KMS-11 (cell line): ENCODE measurements around the gene UQCC2.

Source experiments
- H2AFZ ChIP-seq: fragments of 200-600 bp; sonication (generic); 2 replicates; pipeline ENCODE4 v1.6.1; 2016; ENCODE audit warnings: antibody characterized with exemption, mixed run types, low read depth
- H3K27ac ChIP-seq: fragments of 200-600 bp; sonication (generic); 2 replicates; pipeline ENCODE4 v1.6.1; 2016; ENCODE audit warnings: mild to moderate bottlenecking, mixed run types
- H3K27me3 ChIP-seq: fragments of 200-600 bp; sonication (generic); 2 replicates; pipeline ENCODE4 v1.6.1; 2017; ENCODE audit warnings: mild to moderate bottlenecking, low read depth, mixed run types, moderate library complexity; ENCODE audit not compliant: insufficient read depth
- H3K36me3 ChIP-seq: fragments of 200-600 bp; sonication (generic); 2 replicates; pipeline ENCODE4 v1.6.1; 2017; ENCODE audit warnings: mild to moderate bottlenecking, mixed run types; ENCODE audit not compliant: insufficient read depth
- H3K4me1 ChIP-seq: fragments of 200-600 bp; sonication (generic); 2 replicates; pipeline ENCODE4 v1.6.1; 2016; ENCODE audit warnings: mild to moderate bottlenecking, low read depth, mixed run types; ENCODE audit not compliant: poor library complexity, severe bottlenecking
- H3K4me2 ChIP-seq: fragments of 200-600 bp; sonication (generic); 2 replicates; pipeline ENCODE4 v1.7.0; 2016; ENCODE audit warnings: mild to moderate bottlenecking, mixed run types
- H3K4me3 ChIP-seq: fragments of 200-600 bp; sonication (generic); IDR thresholded peaks from 2 replicates; pipeline ENCODE4 v1.6.1; 2017; ENCODE audit warnings: low read depth, low read length, mixed read lengths; ENCODE audit not compliant: insufficient read depth
- H3K79me2 ChIP-seq: fragments of 200-600 bp; sonication (generic); 2 replicates; pipeline ENCODE4 v1.6.1; 2016; ENCODE audit warnings: low read depth, mixed run types; ENCODE audit not compliant: insufficient read depth
- H3K9ac ChIP-seq: fragments of 200-600 bp; sonication (generic); 2 replicates; pipeline ENCODE4 v1.6.1; 2016; ENCODE audit warnings: mild to moderate bottlenecking, mixed run types
- H4K20me1 ChIP-seq: fragments of 200-600 bp; sonication (generic); 2 replicates; pipeline ENCODE4 v1.6.1; 2016; ENCODE audit warnings: mild to moderate bottlenecking, mixed run types; ENCODE audit not compliant: insufficient read depth
- TF ChIP-seq, protein P1 (sequence below): fragments of 200-600 bp; sonication (generic); conservative IDR thresholded peaks from 2 replicates; pipeline ENCODE4 v1.6.1; 2017; ENCODE audit warnings: low read depth, mild to moderate bottlenecking, antibody characterized with exemption, low read length, moderate library complexity, mixed read lengths

The UQCC2 gene

GRCh38 chr6:33748841-33749240 lies 37.3 kb upstream of the UQCC2 start:
- H3K9ac ChIP-seq = no peak overlapping the region
- H3K4me1 ChIP-seq = peaks cover 7% of the 10 kb centered on the region
- H4K20me1 ChIP-seq = no peaks in the 10 kb centered on the region
- H3K79me2 ChIP-seq = no peaks in the 10 kb centered on the region
- no peak overlapping the region for H3K4me3 ChIP-seq
- H3K4me2 ChIP-seq = no peak overlapping the region
- TF ChIP-seq, protein P1, sequence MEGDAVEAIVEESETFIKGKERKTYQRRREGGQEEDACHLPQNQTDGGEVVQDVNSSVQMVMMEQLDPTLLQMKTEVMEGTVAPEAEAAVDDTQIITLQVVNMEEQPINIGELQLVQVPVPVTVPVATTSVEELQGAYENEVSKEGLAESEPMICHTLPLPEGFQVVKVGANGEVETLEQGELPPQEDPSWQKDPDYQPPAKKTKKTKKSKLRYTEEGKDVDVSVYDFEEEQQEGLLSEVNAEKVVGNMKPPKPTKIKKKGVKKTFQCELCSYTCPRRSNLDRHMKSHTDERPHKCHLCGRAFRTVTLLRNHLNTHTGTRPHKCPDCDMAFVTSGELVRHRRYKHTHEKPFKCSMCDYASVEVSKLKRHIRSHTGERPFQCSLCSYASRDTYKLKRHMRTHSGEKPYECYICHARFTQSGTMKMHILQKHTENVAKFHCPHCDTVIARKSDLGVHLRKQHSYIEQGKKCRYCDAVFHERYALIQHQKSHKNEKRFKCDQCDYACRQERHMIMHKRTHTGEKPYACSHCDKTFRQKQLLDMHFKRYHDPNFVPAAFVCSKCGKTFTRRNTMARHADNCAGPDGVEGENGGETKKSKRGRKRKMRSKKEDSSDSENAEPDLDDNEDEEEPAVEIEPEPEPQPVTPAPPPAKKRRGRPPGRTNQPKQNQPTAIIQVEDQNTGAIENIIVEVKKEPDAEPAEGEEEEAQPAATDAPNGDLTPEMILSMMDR = no peak
- no peak overlapping the region for H2AFZ ChIP-seq
- H3K27ac ChIP-seq = no peak overlapping the region
- H3K36me3 ChIP-seq = no peaks in the 10 kb centered on the region
- peaks cover 41% of the 10 kb centered on the region; the same call in 1 of the 2 replicates for H3K27me3 ChIP-seq

GRCh38 chr6:33747823-33748222 lies 36.3 kb upstream of the UQCC2 start:
- Histone ChIP-seq H3K4me2 (no peak overlapping the region), H3K9ac (no peak overlapping the region), H3K36me3 (no peaks in the 10 kb centered on the region), H3K4me3 (no peak overlapping the region), H3K79me2 (no peaks in the 10 kb centered on the region), H2AFZ (no peak overlapping the region), H3K27ac (no peak overlapping the region), H3K4me1 (peaks cover 7% of the 10 kb centered on the region), H3K27me3 (peaks cover 47% of the 10 kb centered on the region), H4K20me1 (no peaks in the 10 kb centered on the region)
- TF ChIP-seq, protein P1 = no peak

DNA sequence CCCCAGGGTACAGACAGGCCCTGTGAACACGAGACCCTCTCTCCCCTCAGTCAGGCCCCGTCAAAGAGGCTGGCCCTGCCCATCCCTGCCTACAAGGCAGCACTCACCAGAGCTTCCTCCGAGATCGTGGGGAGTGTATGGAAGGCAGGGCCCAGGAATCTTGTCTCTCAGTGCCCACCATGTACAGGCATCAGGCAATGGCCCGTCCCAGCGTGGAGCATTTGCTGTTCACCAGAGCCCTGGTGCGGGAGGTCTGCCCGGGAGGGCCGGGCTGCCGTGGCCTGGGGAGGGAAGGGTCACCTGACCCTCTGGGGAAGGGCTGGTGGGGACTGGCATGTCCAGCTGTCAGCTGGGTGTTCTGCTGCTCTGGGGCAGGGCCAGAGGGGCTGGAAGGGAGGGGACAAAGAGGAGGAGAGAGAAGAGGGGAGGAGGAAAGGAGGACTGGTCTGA lies 35.2 kb upstream of the UQCC2 start, which contains the start of gene IP6K3:
Gene IP6K3 (minus strand): TSS at position 255 of the 450 bp plus-strand sequence. CDS start 11,429 bp downstream, outside the sequence.
- Histone ChIP-seq H3K27ac (no peak within 1 kb of the TSS), H3K4me1 (peaks cover 7% of the 10 kb centered on the region), H3K79me2 (no peaks in the 10 kb centered on the region), H4K20me1 (no peaks in the 10 kb centered on the region), H2AFZ (no peak within 1 kb of the TSS), H3K27me3 (peaks cover 50% of the 10 kb centered on the region), H3K4me2 (no peak within 1 kb of the TSS), H3K9ac (no peak within 1 kb of the TSS), H3K4me3 (no peak within 1 kb of the TSS), H3K36me3 (no peaks in the 10 kb centered on the region)
- TF ChIP-seq, protein P1 = no peak

GRCh38 chr6:33746036-33746600 lies 34.6 kb upstream of the UQCC2 start:
- Histone ChIP-seq H3K27ac (no peak overlapping the region), H3K4me1 (peaks cover 7% of the 10 kb centered on the region), H3K9ac (no peak overlapping the region), H4K20me1 (no peaks in the 10 kb centered on the region), H3K79me2 (no peaks in the 10 kb centered on the region), H3K4me2 (no peak overlapping the region), H3K27me3 (peaks cover 49% of the 10 kb centered on the region), H2AFZ (no peak overlapping the region), H3K4me3 (no peak overlapping the region), H3K36me3 (no peaks in the 10 kb centered on the region)
- TF ChIP-seq, protein P1 = no peak
